ENCODE measurements around the gene BRPF1. TPM values are rescaled to one million over a fixed set of nuclear protein-coding genes. Genes with fewer than 3 reads are reported as not detected.

Gene BRPF1
- total and polyA plus RNA-seq, 10 donors = 5.5 to 31.9 (median 26.6) TPM

GRCh38 chr3:9747267-9747666, 15.7 kb downstream of the BRPF1 start:
- Histone ChIP-seq H3K4me3 (no peak overlapping the region), H3K27ac (peak overlapping the region in 1 of 8 donors; percentile 8), H3K4me1 (peaks cover 20 to 40% (median 28%) of the 10 kb centered on the region in 6 donors), H3K36me3 (peaks cover 10 to 75% (median 65%) of the 10 kb centered on the region in 6 donors), H3K9me3 (no peaks in the 10 kb centered on the region), H3K27me3 (replicated peaks in 1 of 7) (no peaks in the 10 kb centered on the region)
- intact Hi-C loops (cut with DNase I; ENCODE audit: low total_unique reads) = no loop called here
- 85 to 90% (median 89%) methylated on average over 7 to 8 of the region's 8 CpGs for WGBS, 5 donors
- no peak for DNase-seq
- TF ChIP-seq POLR2A (IDR thresholded peaks at IDR 0.05) = no peak
- TF ChIP-seq POLR2AphosphoS5 (IDR thresholded peaks at IDR 0.05) = no peak
- no peak for TF ChIP-seq CTCF (IDR thresholded peaks at IDR 0.05 in 8 of 11, conservative IDR thresholded peaks at IDR 0.05 in 3 of 11)

- no peak for DNase-seq
- WGBS, 5 donors = 95 to 100% (median 97%) methylated on average over 2 of the region's 2 CpGs
- Histone ChIP-seq H3K36me3 (peaks cover 7 to 75% (median 57%) of the 10 kb centered on the region in 6 donors), H3K9me3 (no peaks in the 10 kb centered on the region), H3K27ac (no peak overlapping the region), H3K4me3 (no peak overlapping the region), H3K27me3 (replicated peaks in 1 of 7) (no peaks in the 10 kb centered on the region), H3K4me1 (peaks cover 20 to 48% (median 36%) of the 10 kb centered on the region in 6 donors)
- intact Hi-C loops (cut with DNase I; ENCODE audit: low total_unique reads) = no loop called here
- TF ChIP-seq CTCF (IDR thresholded peaks at IDR 0.05 in 8 of 11, conservative IDR thresholded peaks at IDR 0.05 in 3 of 11) (no peak), POLR2AphosphoS5 (IDR thresholded peaks at IDR 0.05) (no peak), POLR2A (IDR thresholded peaks at IDR 0.05) (no peak)
Measured at GRCh38 chr3:9748031-9748430, 16.5 kb downstream of the BRPF1 start.

- no peaks in the 10 kb centered on the region for H3K9me3 ChIP-seq
- H3K36me3 ChIP-seq = peaks cover 6 to 75% (median 49%) of the 10 kb centered on the region in 6 donors
- no peaks in the 10 kb centered on the region for H3K27me3 ChIP-seq (replicated peaks in 1 of 7)
- H3K4me3 ChIP-seq = peak overlapping the region; percentile 46 to 86 (median 69)
- intact Hi-C loops (cut with DNase I; ENCODE audit: low total_unique reads) = no loop called here
- 11 to 22% (median 20%) methylated on average over 16 to 19 of the region's 19 CpGs for WGBS, 5 donors
- peaks cover 20 to 57% (median 38%) of the 10 kb centered on the region in 6 donors for H3K4me1 ChIP-seq
- DNase-seq = no peak
- peak overlapping the region; percentile 78 to 97 (median 94) for H3K27ac ChIP-seq
- TF ChIP-seq POLR2A (IDR thresholded peaks at IDR 0.05) (no peak), CTCF (IDR thresholded peaks at IDR 0.05 in 8 of 11, conservative IDR thresholded peaks at IDR 0.05 in 3 of 11) (peak in 1 of 11 experiments; percentile 12), POLR2AphosphoS5 (IDR thresholded peaks at IDR 0.05) (no peak)
Measured at GRCh38 chr3:9749296-9749644, 17.7 kb downstream of the BRPF1 start.

- Histone ChIP-seq H3K9me3 (no peaks in the 10 kb centered on the region), H3K4me3 (peak within 1 kb of the TSS; percentile 46 to 86 (median 69)), H3K27ac (peak within 1 kb of the TSS; percentile 78 to 97 (median 94)), H3K36me3 (peaks cover 3 to 75% (median 46%) of the 10 kb centered on the region in 6 donors), H3K4me1 (peaks cover 20 to 63% (median 44%) of the 10 kb centered on the region in 6 donors), H3K27me3 (replicated peaks in 1 of 7) (no peaks in the 10 kb centered on the region)
- DNase-seq = peak; percentile 98
- peak in 1 of 3 donors; percentile 3 for TF ChIP-seq POLR2A (IDR thresholded peaks at IDR 0.05)
- TF ChIP-seq POLR2AphosphoS5 (IDR thresholded peaks at IDR 0.05) = peak; percentile 90 to 94 (median 93)
- peak in 2 of 11 experiments; percentile 10 to 17 for TF ChIP-seq CTCF (IDR thresholded peaks at IDR 0.05 in 8 of 11, conservative IDR thresholded peaks at IDR 0.05 in 3 of 11)
- intact Hi-C loops (cut with DNase I; ENCODE audit: low total_unique reads) = no loop called here
- WGBS, 5 donors = 0 to 1% (median 0%) methylated on average over 47 to 60 of the region's 60 CpGs
Measured at GRCh38 chr3:9749645-9750555, 18.4 kb downstream of the BRPF1 start, which contains the start of gene OGG1. OGG1 (plus strand) TSS chr3:9749952; CDS start chr3:9750287, 335 bp downstream.

All from spleen (tissue), 11 donors.